ENCODE results near the gene FCER2. TPM values are rescaled to one million over a fixed set of nuclear protein-coding genes. Genes with fewer than 3 reads are reported as not detected.

The FCER2 gene
- total RNA-seq: not detected

GRCh38 chr19:7701654-7702457, at the start of gene FCER2:
Gene FCER2 (minus strand): TSS chr19:7702131. CDS start chr19:7699760, 2,371 bp downstream.
- TF ChIP-seq CTCF (IDR thresholded peaks at IDR 0.05) (no peak), POLR2A (IDR thresholded peaks at IDR 0.05) (no peak)
- Histone ChIP-seq H3K36me3 (replicated peaks in 1 of 2; ENCODE audit: insufficient read depth in 1 of 2, low read depth in 2 of 2) (no peaks in the 10 kb centered on the region), H3K4me1 (no peaks in the 10 kb centered on the region), H3K9me3 (no peaks in the 10 kb centered on the region), H3K27me3 (peaks cover 0 to 8% of the 10 kb centered on the region in 2 donors), H3K4me3 (no peak within 1 kb of the TSS), H3K27ac (no peak within 1 kb of the TSS)
- WGBS, 2 donors: 37 to 48% methylated on average over 12 to 19 of the region's 20 CpGs
- no peak for ATAC-seq
- DNase-seq: peak in 1 of 4 donors; percentile 15
- intact Hi-C loops (cut with DNase I): no loop called here

GRCh38 chr19:7751157-7751783, 49.3 kb upstream of the FCER2 start:
- H3K9me3 ChIP-seq: peaks cover 0 to 5% (median 0%) of the 10 kb centered on the region in 3 donors
- intact Hi-C loops (cut with DNase I): no loop called here
- no peak overlapping the region for H3K4me3 ChIP-seq
- H3K36me3 ChIP-seq (replicated peaks in 1 of 2; ENCODE audit: insufficient read depth in 1 of 2, low read depth in 2 of 2): no peaks in the 10 kb centered on the region
- 57 to 62% methylated on average over 12 of the region's 12 CpGs for WGBS, 2 donors
- H3K27me3 ChIP-seq: no peaks in the 10 kb centered on the region
- no peak for TF ChIP-seq POLR2A (IDR thresholded peaks at IDR 0.05)
- no peak for TF ChIP-seq CTCF (IDR thresholded peaks at IDR 0.05)
- DNase-seq (no peak), ATAC-seq (no peak)
- no peak overlapping the region for H3K27ac ChIP-seq
- H3K4me1 ChIP-seq: no peaks in the 10 kb centered on the region

- no peak for ATAC-seq
- H3K9me3 ChIP-seq: no peaks in the 10 kb centered on the region
- 11 to 12% methylated on average over 4 of the region's 4 CpGs for WGBS, 2 donors
- TF ChIP-seq POLR2A (IDR thresholded peaks at IDR 0.05): no peak
- peak in 2 of 7 experiments; percentile 5 to 11 for TF ChIP-seq CTCF (IDR thresholded peaks at IDR 0.05)
- peak in 2 of 4 donors; percentile 9 to 30 for DNase-seq
- H3K4me3 ChIP-seq: no peak overlapping the region
- H3K27ac ChIP-seq: no peak overlapping the region
- no peaks in the 10 kb centered on the region for H3K27me3 ChIP-seq
- intact Hi-C loops (cut with DNase I): no loop called here
- no peaks in the 10 kb centered on the region for H3K36me3 ChIP-seq (replicated peaks in 1 of 2; ENCODE audit: insufficient read depth in 1 of 2, low read depth in 2 of 2)
- H3K4me1 ChIP-seq: no peaks in the 10 kb centered on the region
Observed at GRCh38 chr19:7748756-7749155, 46.8 kb upstream of the FCER2 start.

GRCh38 chr19:7748171-7748570, 46.2 kb upstream of the FCER2 start:
- Histone ChIP-seq H3K4me3 (no peak overlapping the region), H3K27me3 (no peaks in the 10 kb centered on the region), H3K36me3 (replicated peaks in 1 of 2; ENCODE audit: insufficient read depth in 1 of 2, low read depth in 2 of 2) (no peaks in the 10 kb centered on the region), H3K9me3 (no peaks in the 10 kb centered on the region), H3K27ac (no peak overlapping the region), H3K4me1 (no peaks in the 10 kb centered on the region)
- intact Hi-C loops (cut with DNase I): no loop called here
- 60 to 75% methylated on average over 2 of the region's 2 CpGs for WGBS, 2 donors
- no peak for TF ChIP-seq CTCF (IDR thresholded peaks at IDR 0.05)
- TF ChIP-seq POLR2A (IDR thresholded peaks at IDR 0.05): no peak
- no peak for DNase-seq
- no peak for ATAC-seq
